Spleen (tissue), 11 donors: ENCODE data around the gene CNFN. TPM values are rescaled to one million over a fixed set of nuclear protein-coding genes. Genes with fewer than 3 reads are reported as not detected.

Source experiments
- DNase-seq: peaks from one replicate; pipeline ENCODE4 v3.0.0-alpha.2; 2020
- H3K27ac ChIP-seq, 8 donors: fragments of 200-600 bp; sonication (generic) in 7 of 8; 1 replicate in 4 of 8; 2 replicates in 4 of 8; pipeline versions ENCODE4 v1.5.0 to v1.8.0; 2016 to 2021; ENCODE audit warnings: inconsistent platforms in 4 of 8, mild to moderate bottlenecking in 4 of 8, moderate library complexity in 1 of 8
- H3K27me3 ChIP-seq, 7 donors: fragments of 200-600 bp; sonication (generic) in 6 of 7; replicated peaks in 1 of 7; 1 replicate in 4 of 7; 2 replicates in 3 of 7; pipeline versions ENCODE4 v1.5.0 to v1.8.0; 2016 to 2021; ENCODE audit warnings: inconsistent platforms in 3 of 7, mild to moderate bottlenecking in 1 of 7
- H3K36me3 ChIP-seq, 6 donors: fragments of 200-600 bp; sonication (generic) in 5 of 6; 1 replicate in 4 of 6; 2 replicates in 2 of 6; pipeline versions ENCODE4 v1.5.0 to v1.8.0; 2016 to 2021; ENCODE audit warnings: inconsistent platforms in 2 of 6
- H3K4me1 ChIP-seq, 6 donors: fragments of 200-600 bp; sonication (generic) in 5 of 6; 1 replicate in 3 of 6; 2 replicates in 3 of 6; pipeline versions ENCODE4 v1.5.0 to v1.8.0; 2016 to 2021; ENCODE audit warnings: inconsistent platforms in 3 of 6
- H3K4me3 ChIP-seq, 8 donors: fragments of 200-600 bp; sonication (generic) in 7 of 8; 1 replicate in 4 of 8; 2 replicates in 4 of 8; pipeline versions ENCODE4 v1.5.0 to v1.8.0; 2016 to 2021; ENCODE audit warnings: inconsistent platforms in 4 of 8, mild to moderate bottlenecking in 4 of 8, moderate library complexity in 2 of 8
- H3K9me3 ChIP-seq, 8 donors: fragments of 200-600 bp; sonication (generic) in 7 of 8; 1 replicate in 4 of 8; 2 replicates in 4 of 8; pipeline versions ENCODE4 v1.5.0 to v1.8.0; 2016 to 2021; ENCODE audit warnings: inconsistent platforms in 4 of 8
- POLR2A ChIP-seq, 3 donors: fragments of 450-650 bp; IDR thresholded peaks; one replicate each; pipeline ENCODE4 v1.5.1; 2017; ENCODE audit warnings: antibody characterized with exemption in 3 of 3, mild to moderate bottlenecking in 1 of 3
- POLR2AphosphoS5 ChIP-seq, 3 donors: sonication (generic); formaldehyde crosslinking; IDR thresholded peaks; one replicate each; pipeline ENCODE4 v1.5.1; 2017; ENCODE audit warnings: antibody characterized with exemption in 3 of 3
- WGBS, 5 donors: extraction: QIAGEN DNeasy Blood & Tissue Kit in 3 of 5; methylation state at CpG; one replicate each; pipeline versions ENCODE4 v1.1.5 to v1.1.7; 2013 to 2018; 5-methylcytosine and 5-hydroxymethylcytosine counted together
- intact Hi-C: fragments of 100-400 bp; cut with DNase I; formaldehyde crosslinking; loops from one replicate; pipeline ENCODE4 v1.15.0; 2023; ENCODE audit warnings: low total_unique reads
- polyA plus RNA-seq, 3 donors: library from polyadenylated mRNA; stranded (reverse); fragments of 200-250 nt; gene quantifications; one replicate each; pipeline ENCODE4 v1.2.1, GENCODE V29; 2013
- total RNA-seq, 7 donors: library from RNA; depleted of rRNA in 3 of 7; stranded (reverse); fragments of >200 nt in 3 of 7; fragmentation: NEBNext Ultra II Directional in 4 of 7; extraction: Animal tissue kit (Norgen Biotek cat#: 25700) in 4 of 7; gene quantifications; one replicate each; pipeline versions ENCODE4 v1.1.0 to v1.2.1, GENCODE V29; 2016 to 2021
- TF ChIP-seq, protein P1 (sequence below), 11 experiments: fragments of 200-600 bp in 7 of 11; fragments of 450-650 bp in 4 of 11; sonication (generic) in 4 of 11; IDR thresholded peaks in 8 of 11; conservative IDR thresholded peaks in 3 of 11; 1 replicate in 7 of 11; 2 replicates in 4 of 11; pipeline versions ENCODE4 v1.4.0 to v1.8.0; 2016 to 2021; ENCODE audit warnings: antibody characterized with exemption in 11 of 11, inconsistent platforms in 4 of 11, mild to moderate bottlenecking in 1 of 11
- donor health status: healthy with polysubstance abuse.
- donor health status: DM: no; HTN: no; CAD: no; lungs with moderate emphysema.
- donor health status: DM: no; HTN: no; CAD: no.
- donor health status: Bipolar disorder and iron deficiency.
- donor health status: healthy.
- donor health status: DM: no; HTN: no; CAD: no.
- donor health status: DM: yes; HTN: yes; CAD: no.

The CNFN gene
- total and polyA plus RNA-seq, 10 donors = 0.80 to 16.8 (median 2.7) TPM; not detected in 2

DNA sequence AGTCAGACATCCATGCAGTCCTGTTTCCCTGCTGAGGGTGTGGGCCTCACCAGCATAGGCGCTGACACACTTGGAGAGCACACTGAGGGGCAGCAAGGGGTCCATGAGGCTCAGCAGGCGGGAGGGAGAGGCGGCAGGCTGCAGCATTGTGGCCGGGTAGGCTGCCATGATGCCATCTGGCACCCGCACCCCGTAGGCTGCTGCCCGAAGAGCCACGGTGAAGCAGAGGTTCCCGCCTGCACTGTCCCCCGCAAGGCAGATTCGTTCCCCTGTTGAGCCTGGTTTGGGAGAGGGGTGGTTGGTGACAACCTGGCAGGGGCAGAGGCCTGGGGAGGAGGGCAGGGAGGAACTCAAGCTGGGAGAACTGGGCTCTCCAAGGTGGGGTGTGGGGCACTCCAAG, 16.0 kb upstream of the CNFN start:
- H3K4me3 ChIP-seq = no peak overlapping the region
- H3K27ac ChIP-seq = no peak overlapping the region
- no peak for DNase-seq
- TF ChIP-seq, protein P1, sequence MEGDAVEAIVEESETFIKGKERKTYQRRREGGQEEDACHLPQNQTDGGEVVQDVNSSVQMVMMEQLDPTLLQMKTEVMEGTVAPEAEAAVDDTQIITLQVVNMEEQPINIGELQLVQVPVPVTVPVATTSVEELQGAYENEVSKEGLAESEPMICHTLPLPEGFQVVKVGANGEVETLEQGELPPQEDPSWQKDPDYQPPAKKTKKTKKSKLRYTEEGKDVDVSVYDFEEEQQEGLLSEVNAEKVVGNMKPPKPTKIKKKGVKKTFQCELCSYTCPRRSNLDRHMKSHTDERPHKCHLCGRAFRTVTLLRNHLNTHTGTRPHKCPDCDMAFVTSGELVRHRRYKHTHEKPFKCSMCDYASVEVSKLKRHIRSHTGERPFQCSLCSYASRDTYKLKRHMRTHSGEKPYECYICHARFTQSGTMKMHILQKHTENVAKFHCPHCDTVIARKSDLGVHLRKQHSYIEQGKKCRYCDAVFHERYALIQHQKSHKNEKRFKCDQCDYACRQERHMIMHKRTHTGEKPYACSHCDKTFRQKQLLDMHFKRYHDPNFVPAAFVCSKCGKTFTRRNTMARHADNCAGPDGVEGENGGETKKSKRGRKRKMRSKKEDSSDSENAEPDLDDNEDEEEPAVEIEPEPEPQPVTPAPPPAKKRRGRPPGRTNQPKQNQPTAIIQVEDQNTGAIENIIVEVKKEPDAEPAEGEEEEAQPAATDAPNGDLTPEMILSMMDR (IDR thresholded peaks at IDR 0.05 in 8 of 11, conservative IDR thresholded peaks at IDR 0.05 in 3 of 11) = no peak
- peak in 1 of 3 donors; percentile 28 for TF ChIP-seq POLR2AphosphoS5 (IDR thresholded peaks at IDR 0.05)
- peaks cover 0 to 85% (median 37%) of the 10 kb centered on the region in 6 donors for H3K36me3 ChIP-seq
- 89 to 96% (median 95%) methylated on average over 7 to 11 of the region's 11 CpGs for WGBS, 5 donors
- no peaks in the 10 kb centered on the region for H3K27me3 ChIP-seq
- H3K4me1 ChIP-seq = peaks cover 7 to 34% (median 24%) of the 10 kb centered on the region in 6 donors
- H3K9me3 ChIP-seq = no peaks in the 10 kb centered on the region
- intact Hi-C loops = no loop called here

DNA sequence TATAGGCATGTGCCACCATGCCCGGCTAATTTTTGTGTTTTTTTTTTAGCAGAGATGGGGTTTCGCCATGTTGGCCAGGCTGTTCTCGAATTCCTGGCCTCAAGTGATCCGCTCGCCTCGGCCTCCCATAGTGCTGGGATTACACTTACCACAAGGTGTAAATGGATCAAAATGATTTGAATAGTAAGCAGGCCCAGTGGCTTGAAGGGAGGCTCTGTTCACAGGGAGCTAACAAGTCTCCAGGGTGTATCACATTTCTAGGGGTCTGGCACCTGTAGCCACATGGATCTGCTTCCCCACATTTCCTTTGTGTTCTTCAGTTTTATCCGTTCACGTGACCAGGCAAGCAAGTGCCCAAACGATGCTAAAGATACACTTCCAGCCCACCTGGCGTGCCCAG, 13.5 kb upstream of the CNFN start:
- Histone ChIP-seq H3K4me3 (no peak overlapping the region), H3K9me3 (no peaks in the 10 kb centered on the region), H3K4me1 (peaks cover 12 to 34% (median 23%) of the 10 kb centered on the region in 6 donors), H3K27ac (no peak overlapping the region), H3K36me3 (peaks cover 0 to 60% (median 30%) of the 10 kb centered on the region in 6 donors), H3K27me3 (no peaks in the 10 kb centered on the region)
- DNase-seq = no peak
- intact Hi-C loops = no loop called here
- WGBS, 5 donors = 95 to 98% (median 95%) methylated on average over 10 of the region's 10 CpGs
- TF ChIP-seq, protein P1 (IDR thresholded peaks at IDR 0.05 in 8 of 11, conservative IDR thresholded peaks at IDR 0.05 in 3 of 11) = no peak
- TF ChIP-seq POLR2A (IDR thresholded peaks at IDR 0.05) = no peak
- no peak for TF ChIP-seq POLR2AphosphoS5 (IDR thresholded peaks at IDR 0.05)

DNA sequence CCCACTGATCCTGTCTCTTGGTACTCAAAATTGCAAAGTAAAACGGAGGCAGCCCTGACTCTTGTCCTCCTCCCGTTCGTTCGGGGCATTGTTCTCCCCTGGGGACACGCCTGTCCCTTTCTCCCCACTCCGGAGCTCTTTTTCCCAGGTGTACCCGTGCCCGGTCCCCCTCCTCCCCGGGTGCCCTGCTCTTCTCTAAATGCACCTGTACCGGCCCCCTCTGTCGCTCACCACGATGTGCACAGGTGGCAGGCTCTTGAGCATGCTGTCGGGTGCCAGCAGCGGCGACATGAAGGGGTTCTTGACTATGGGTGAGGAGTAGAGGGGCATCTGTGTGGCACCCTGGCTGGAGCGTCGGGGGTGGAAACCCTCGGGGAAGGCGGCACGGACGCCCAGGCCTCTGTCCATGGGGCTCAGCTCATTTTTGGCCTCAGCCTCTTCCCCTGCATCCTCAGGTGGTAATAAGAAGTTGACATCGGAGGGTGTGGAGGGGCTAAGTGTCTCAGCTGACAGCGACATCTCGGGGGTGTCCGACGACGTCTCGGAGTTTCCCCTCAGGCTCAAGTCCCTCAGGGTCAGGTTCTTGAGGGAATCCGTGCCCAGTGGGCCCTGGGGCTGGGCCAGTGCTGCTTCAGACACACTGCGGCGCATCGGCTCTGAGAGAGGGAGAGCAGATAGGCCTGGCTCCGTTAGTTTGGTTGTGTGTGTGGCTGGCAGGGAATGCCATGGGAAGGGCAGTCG, 12.4 kb upstream of the CNFN start:
- WGBS, 5 donors = 73 to 79% (median 76%) methylated on average over 33 to 34 of the region's 34 CpGs
- no peaks in the 10 kb centered on the region for H3K9me3 ChIP-seq
- H3K27ac ChIP-seq = peak overlapping the region in 6 of 8 donors; percentile 70 to 87 (median 81)
- H3K36me3 ChIP-seq = peaks cover 0 to 49% (median 23%) of the 10 kb centered on the region in 6 donors
- peaks cover 17 to 44% (median 32%) of the 10 kb centered on the region in 6 donors for H3K4me1 ChIP-seq
- H3K27me3 ChIP-seq = no peaks in the 10 kb centered on the region
- intact Hi-C loops = no loop called here
- peak overlapping the region in 5 of 8 donors; percentile 54 to 82 (median 58) for H3K4me3 ChIP-seq
- DNase-seq = peak; percentile 74
- TF ChIP-seq, protein P1 (IDR thresholded peaks at IDR 0.05 in 8 of 11, conservative IDR thresholded peaks at IDR 0.05 in 3 of 11) = no peak
- no peak for TF ChIP-seq POLR2A (IDR thresholded peaks at IDR 0.05)
- peak in 1 of 3 donors; percentile 36 for TF ChIP-seq POLR2AphosphoS5 (IDR thresholded peaks at IDR 0.05)
